NCI-H1694 (cell line): ENCODE data around the gene USP25.

Source experiments
- DNase-seq: peaks from one replicate; lab custom pipeline; 2025; lab: John Stamatoyannopoulos, UW

The USP25 gene, protein sequence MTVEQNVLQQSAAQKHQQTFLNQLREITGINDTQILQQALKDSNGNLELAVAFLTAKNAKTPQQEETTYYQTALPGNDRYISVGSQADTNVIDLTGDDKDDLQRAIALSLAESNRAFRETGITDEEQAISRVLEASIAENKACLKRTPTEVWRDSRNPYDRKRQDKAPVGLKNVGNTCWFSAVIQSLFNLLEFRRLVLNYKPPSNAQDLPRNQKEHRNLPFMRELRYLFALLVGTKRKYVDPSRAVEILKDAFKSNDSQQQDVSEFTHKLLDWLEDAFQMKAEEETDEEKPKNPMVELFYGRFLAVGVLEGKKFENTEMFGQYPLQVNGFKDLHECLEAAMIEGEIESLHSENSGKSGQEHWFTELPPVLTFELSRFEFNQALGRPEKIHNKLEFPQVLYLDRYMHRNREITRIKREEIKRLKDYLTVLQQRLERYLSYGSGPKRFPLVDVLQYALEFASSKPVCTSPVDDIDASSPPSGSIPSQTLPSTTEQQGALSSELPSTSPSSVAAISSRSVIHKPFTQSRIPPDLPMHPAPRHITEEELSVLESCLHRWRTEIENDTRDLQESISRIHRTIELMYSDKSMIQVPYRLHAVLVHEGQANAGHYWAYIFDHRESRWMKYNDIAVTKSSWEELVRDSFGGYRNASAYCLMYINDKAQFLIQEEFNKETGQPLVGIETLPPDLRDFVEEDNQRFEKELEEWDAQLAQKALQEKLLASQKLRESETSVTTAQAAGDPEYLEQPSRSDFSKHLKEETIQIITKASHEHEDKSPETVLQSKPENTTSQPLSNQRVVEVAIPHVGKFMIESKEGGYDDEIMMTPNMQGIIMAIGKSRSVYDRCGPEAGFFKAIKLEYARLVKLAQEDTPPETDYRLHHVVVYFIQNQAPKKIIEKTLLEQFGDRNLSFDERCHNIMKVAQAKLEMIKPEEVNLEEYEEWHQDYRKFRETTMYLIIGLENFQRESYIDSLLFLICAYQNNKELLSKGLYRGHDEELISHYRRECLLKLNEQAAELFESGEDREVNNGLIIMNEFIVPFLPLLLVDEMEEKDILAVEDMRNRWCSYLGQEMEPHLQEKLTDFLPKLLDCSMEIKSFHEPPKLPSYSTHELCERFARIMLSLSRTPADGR

GRCh38 chr21:15729674-15730483, at the start of gene USP25:
USP25 (plus strand) TSS chr21:15729982; CDS start chr21:15730394, 412 bp downstream.
- DNase-seq: peak; percentile 48

DNA sequence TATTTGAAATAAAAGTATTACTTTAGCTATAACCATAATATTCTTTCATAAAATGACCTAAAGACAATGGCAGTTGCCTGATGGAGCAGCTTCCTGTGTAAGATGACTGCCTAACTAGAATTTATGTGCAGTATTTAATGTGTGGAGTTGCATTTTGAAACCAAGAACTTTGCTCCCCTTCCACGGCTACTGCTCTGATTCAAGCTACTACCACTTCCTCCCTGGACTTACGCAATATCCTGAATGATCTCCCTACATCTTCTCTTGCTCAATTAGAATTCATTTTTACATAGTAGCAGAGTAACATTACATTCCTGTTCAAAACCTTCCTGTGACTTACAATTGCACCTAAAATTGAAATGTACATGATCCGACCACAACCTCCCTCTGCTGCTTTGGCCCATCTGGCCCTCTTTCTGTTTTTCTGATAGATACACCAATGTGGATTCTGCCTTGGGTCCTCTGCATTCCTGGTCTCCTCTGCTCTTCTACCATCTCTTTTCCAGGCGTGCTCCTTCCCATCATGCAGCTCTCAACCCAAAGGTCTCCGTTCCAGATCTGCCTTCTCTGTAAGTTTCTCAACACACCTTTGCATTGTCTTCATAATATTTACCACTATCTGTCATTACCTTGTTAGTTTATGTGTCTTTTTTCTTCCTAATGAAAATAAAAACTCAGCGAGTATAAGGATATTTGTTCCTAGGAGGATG, 47.4 kb upstream of the USP25 start:
- DNase-seq: no peak

DNA sequence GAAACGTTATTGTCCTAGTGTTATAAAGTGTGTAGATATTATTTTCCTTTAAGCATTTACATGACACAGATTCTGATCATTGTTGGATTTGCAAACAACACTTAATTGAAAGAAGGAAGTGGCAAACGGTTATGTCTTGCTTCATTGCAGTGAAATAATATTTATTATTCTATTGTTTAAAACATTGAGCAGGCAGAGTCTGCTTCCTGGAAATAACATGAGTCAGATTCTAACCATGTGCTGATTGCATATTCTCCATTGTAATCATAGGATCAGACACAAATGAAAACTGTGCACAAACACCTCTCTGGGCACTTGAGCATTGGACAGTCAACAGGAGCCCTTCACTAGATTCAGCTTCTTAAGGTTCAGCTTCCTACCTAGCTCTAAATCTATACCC, 46.8 kb upstream of the USP25 start:
- no peak for DNase-seq

- no peak for DNase-seq
These were observed 43.3 kb upstream of the USP25 start for GRCh38 chr21:15686506-15686905.

GRCh38 chr21:15687208-15687607, 42.6 kb upstream of the USP25 start:
- DNase-seq: no peak

DNA sequence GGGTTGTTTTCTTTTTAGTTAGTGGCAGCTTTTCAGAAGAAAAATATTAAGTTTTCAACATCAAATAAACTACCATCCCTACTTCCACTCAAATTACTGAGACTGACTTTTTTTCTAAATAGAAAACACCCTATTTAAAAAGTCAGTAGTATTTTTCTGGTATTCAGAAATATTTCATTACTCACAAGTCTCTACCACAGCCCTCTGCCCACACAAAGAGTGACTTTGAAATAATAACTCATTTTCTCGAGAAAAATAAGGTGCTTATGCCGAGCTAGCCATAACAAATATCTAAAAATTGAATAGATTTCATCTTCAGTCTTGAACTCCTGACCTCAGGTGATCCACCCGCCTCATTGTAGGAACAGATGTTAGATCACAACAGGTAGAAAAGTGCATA, 41.8 kb upstream of the USP25 start:
- DNase-seq: no peak

- DNase-seq: no peak
These were observed 41.0 kb upstream of the USP25 start for GRCh38 chr21:15688809-15689208.

GRCh38 chr21:15692711-15693110, 37.1 kb upstream of the USP25 start:
- no peak for DNase-seq

DNA sequence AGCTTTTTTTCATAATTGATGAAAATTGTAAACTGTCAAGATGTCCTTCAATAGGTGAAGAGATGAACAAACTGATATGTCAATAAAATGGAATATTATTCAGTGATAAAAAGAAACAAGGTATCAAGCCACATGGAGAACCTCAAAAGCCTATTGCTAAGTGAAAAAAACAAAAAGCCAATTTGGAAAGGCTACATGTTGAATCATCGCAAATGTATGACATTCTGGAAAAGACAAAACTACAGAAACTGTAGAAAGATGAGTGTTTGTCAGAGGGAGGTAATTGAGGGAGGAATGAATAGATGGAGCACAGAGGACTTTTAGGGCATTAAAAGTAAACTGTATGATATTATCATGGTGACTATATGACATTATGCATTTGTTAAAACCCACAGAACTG, 34.5 kb upstream of the USP25 start:
- no peak for DNase-seq

DNA sequence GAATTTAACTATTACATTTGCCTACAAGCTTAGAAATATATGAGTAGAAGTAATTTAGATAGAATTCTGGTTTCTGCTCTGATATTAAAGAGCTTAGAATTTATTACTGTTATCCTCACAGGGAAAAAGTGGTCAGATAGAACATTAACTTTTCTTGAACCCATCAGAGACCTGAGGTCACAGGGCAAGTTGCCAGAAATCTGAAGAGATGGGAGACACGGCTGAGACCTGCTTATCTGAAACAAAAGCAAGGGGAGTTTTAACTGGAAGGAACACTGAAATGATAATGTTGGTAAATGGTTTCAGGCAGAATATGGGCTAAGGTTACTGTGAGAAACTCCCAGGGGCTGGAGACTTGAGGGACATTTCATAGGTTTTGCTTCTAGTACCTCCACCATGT, 28.0 kb upstream of the USP25 start:
- no peak for DNase-seq

GRCh38 chr21:15703932-15704331, 25.9 kb upstream of the USP25 start:
- no peak for DNase-seq

DNA sequence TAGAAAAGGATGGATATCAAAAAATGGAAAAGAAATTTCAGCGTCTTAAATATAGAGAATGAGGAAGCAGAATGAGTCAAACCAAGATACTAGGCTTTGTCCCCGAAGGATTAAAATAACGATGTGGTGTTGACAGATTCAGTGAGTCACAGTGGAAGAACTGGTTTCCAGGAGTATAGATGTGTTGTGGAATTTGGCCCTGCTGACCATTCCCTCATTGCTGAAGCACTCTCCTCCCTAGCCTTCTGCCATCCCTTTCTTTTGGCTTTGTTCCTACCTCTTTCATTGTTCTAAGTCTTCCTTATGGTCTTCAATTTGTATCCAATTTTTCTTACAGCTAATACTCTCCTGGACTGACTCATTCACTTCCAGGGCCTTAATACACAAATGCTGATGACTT, 23.1 kb upstream of the USP25 start:
- no peak for DNase-seq

GRCh38 chr21:15713412-15713811, 16.4 kb upstream of the USP25 start:
- no peak for DNase-seq

- DNase-seq: no peak
These were observed 11.1 kb upstream of the USP25 start for GRCh38 chr21:15718711-15719110.

GRCh38 chr21:15719976-15720375, 9.8 kb upstream of the USP25 start:
- no peak for DNase-seq

- DNase-seq: no peak
These were observed 7.0 kb upstream of the USP25 start for GRCh38 chr21:15722591-15723324.

GRCh38 chr21:15725949-15726348, 3.8 kb upstream of the USP25 start:
- no peak for DNase-seq

DNA sequence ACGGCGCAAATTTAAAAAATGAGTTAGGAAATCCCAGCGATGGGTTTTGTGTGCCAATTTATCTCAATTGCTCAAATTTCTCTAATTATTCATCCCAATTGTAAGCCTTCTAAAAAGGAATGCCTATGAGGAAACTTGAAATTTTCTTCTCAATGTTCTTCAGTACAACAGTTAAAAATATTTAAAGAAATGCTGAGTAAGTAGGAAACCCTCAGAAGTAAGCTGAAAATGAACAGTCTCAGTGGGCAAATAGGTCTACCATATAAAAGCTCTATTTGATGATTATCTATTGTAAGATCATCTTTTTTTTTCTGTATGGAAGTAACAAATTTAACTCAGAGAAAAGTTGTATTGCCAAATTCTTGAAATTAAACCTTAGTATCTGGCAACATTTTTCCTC, 1.7 kb upstream of the USP25 start:
- no peak for DNase-seq

DNA sequence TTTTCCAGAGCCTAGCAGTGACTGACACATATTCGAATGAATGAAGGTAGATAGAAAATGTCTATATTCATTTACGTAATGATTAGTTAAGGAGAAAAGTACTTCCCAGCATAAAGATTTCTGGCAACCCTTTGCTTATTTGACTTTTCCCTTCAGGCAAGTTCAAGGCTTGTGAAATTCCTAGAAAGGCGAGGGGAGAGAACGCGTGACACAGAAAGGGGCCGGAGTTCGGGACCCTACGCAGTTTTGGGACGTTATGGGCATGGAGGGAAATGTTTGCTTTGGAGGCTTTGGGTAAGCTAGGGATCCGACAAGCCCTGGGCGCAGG, 472 bp upstream of the USP25 start:
- no peak for DNase-seq

- DNase-seq: peak; percentile 29
These were observed 881 bp downstream of the USP25 start for GRCh38 chr21:15730484-15731242.
